ENCODE results near the gene TCERG1L.

Gene TCERG1L

GRCh38 chr10:131093795-131094366 lies 217.6 kb downstream of the TCERG1L start:
- DNase-seq = no peak

GRCh38 chr10:131093346-131093745 lies 218.2 kb downstream of the TCERG1L start:
- DNase-seq = no peak

GRCh38 chr10:131092876-131093275 lies 218.6 kb downstream of the TCERG1L start:
- DNase-seq = no peak

- DNase-seq = no peak
Measured at GRCh38 chr10:131092386-131092785, 219.1 kb downstream of the TCERG1L start.

DNA sequence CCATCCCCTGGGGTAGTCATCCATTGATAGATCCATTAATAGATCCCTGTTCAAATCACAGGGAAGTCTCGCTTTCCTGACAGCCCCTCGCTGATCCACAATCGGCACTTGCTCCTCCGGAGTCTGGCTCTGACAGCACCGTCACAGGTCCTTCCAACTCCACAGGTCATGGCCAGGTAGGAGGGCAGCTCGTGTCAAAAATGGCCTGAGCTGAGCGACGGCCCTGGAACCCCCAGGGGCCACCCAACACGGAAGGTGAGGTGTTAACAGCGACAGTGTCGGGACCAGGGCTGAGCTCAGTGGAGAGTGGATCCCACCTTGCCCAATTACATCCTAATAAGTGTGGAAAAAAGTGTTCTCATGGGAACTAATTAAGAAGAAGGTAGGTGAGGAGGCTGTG lies 219.8 kb downstream of the TCERG1L start:
- no peak for DNase-seq

- no peak for DNase-seq
Measured at GRCh38 chr10:131090761-131091661, 220.5 kb downstream of the TCERG1L start.

GRCh38 chr10:131089861-131090260 lies 221.7 kb downstream of the TCERG1L start:
- no peak for DNase-seq

GRCh38 chr10:131089150-131089549 lies 222.4 kb downstream of the TCERG1L start:
- no peak for DNase-seq

DNA sequence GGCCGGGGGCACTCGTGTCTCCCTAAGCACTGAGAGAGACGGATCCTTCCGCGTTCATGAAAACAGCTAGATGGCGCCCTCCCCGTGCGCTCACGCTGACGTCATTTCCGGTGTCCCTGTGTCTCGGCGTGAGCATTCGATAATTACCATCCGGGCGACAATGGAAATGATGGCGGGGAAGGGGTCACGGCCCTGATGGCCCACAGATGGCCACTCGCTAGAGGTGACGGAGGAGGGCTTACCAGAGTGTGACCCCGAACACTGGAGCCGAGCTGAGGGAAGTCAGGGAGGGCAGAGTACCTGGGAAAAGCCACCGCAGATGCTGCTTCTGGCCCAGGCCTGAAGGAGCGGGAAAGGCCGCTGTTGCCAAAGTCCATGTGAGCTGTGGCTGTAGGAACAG lies 222.9 kb downstream of the TCERG1L start:
- no peak for DNase-seq

- DNase-seq = no peak
Measured at GRCh38 chr10:131087464-131088215, 223.9 kb downstream of the TCERG1L start.

- DNase-seq = no peak
Measured at GRCh38 chr10:131086511-131086910, 225.0 kb downstream of the TCERG1L start.

GRCh38 chr10:131086094-131086493 lies 225.4 kb downstream of the TCERG1L start:
- no peak for DNase-seq

- DNase-seq = no peak
Measured at GRCh38 chr10:131085091-131085860, 226.2 kb downstream of the TCERG1L start.

- no peak for DNase-seq
Measured at GRCh38 chr10:131084791-131085090, 226.8 kb downstream of the TCERG1L start.

DNA sequence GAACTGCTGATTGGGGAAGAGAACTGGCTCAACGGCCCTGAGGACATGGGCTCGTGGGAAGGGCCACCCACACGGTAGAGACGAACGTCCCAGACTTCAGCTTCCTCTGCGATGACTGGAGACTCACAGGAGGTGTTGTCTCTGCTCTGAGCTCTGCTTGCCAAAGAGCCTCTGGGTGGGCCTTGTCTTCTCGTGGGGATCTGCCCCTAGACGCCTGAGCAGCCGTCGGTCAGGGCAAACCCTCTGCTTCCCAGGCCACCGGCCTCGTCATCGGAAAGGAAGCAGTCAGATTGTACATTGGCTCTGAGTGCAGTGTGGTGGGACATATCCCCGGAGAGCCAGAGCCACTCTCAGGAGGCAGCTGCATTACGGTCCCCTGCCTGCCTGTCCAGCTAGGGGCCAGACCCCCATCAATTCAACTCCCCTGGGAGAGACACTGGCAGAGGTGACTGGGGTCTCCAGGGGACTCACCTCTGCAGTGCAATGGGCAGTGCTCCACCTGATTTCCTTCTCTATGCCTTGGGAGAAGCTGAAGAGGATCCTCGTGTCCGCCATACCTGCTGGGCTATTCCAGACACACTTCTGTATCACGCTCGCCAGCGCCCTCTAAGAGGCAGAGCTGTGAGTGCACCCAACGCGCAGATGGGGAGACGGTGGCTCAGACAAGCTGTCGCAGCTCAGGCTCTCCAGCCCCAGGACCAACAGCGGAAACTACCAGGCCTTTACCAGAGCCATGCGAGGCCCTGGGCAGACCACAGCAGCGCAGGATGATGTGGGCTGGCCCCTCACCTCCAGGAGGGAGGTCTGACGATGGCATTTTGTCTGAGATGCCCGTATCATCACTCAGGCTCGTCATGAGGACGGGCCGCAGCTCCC lies 227.4 kb downstream of the TCERG1L start:
- DNase-seq = no peak

- no peak for DNase-seq
Measured at GRCh38 chr10:131082991-131083481, 228.5 kb downstream of the TCERG1L start.

DNA sequence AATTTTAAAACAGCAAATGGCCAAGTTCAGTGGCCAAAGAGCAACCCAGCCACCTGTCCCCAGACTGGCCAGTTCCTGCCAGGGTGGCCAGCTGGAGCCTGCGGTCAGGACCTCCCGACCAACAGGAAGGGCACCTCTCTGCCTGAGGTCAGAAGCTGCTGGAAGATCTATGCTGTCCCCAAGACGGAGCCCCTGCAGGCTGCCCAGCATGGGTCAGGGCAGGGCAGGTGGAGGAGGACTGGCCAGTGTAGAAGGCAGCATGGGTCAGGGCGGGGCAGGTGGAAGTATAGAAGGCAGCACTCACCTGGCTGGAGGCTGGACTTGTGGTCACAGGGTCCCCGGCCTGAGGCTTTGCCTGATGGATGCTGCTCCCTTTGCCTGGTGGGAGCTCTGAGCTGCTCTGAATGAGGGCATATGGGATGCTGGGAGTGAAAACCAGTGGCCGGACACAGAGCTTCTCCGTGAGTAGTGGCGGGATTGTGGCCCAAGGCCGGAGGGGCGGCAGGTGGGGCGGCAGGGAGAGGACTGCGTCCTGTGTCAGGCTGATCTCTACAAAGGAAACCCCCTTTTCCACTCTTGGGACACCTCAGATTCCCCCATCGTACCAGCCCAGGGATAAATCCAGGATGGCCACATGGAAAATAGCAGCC lies 229.2 kb downstream of the TCERG1L start:
- DNase-seq = no peak

DNA sequence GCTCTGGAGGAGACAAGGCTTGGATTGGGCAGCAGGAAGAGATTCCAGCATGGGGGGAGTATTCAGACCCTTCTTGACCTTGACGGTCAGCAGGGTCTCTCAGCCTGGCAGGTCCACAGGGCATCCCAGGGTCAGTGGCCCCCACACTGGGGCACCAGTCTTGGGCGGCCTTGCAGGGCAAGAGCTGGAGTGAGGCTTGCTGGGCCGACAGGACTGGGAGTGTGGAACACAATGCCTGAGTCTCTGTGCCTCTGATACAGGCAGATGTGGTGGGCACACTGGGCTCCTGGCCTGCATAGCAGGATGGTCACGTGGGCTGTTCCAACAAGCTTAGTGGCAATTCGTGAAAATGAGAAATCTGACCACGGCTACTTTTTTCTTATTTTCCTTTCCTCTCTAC lies 229.7 kb downstream of the TCERG1L start:
- DNase-seq = no peak

- DNase-seq = no peak
Measured at GRCh38 chr10:131081376-131081775, 230.1 kb downstream of the TCERG1L start.

GRCh38 chr10:131080571-131080970 lies 230.9 kb downstream of the TCERG1L start:
- DNase-seq = no peak

- no peak for DNase-seq
Measured at GRCh38 chr10:131079314-131079713, 232.2 kb downstream of the TCERG1L start.

Measured in DMS 273 treated with DMSO at 0.1 percent for 48 hours (cell line).